GM18517 (cell line): ENCODE data around the gene TRIM43.
"Not testable (repeated sequence)": the region's sequence is repeated elsewhere in the genome, so short reads cannot be mapped to it uniquely, and the experiment has no call there.

Source experiments
- ATAC-seq: cut with Tn5 transposase; IDR thresholded peaks from one replicate; pipeline ENCODE4 v1.9.1; 2021; ENCODE audit warnings: mild to moderate bottlenecking, moderate library complexity; ENCODE audit not compliant: unreplicated experiment

TRIM43 gene

DNA sequence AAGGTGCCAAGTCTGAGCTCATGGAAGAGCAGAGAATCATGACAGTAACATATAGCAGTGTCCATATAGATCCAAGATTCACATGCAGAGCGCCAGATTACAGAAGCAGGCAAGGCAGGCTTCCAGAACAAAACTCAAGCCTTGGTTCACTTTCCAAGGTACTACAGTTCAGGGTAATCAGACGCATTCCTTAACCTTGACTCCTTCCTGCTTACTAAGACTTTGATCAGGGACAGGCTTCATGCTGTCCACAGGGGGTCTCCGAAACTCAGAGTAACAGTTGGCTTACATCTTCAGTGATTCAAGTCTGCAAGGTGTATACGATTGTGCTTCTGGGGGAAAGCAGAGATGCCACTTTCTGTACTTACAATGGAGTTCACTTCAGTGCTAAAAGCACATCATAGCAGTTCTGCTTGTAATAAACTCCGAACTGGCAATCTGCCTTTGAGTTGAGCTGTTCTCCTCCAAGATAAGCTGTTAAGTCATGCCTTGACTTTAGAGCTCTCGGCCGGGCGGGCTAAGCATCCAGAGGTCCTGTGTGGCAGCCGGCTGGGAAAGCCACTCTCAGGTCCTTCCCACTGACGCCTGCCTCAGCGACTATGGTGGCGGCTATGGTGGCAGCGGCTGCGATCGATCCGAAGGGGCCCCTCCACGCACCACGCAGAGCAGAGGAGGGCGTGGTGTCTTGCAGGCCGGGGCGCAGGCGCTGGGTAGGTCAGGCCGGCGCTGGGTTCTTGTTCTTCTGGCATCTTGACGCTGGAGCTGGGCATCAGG lies 48.9 kb downstream of the TRIM43 start:
- ATAC-seq = not testable (repeated sequence)

DNA sequence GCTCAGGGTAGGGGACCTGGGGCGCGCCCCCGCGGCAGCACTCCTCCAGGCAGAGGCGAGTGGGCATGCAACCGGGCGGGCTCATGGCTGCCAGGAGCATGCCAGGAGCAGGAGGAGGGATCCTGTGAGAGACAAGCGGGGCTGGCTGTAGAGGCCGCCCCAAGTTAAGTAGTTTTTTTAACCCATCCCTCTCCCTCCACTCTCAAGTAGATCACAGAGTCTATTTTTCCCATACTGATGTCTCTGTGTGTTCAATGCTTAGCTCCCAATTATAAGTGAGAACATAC lies 49.4 kb downstream of the TRIM43 start:
- not testable (repeated sequence) for ATAC-seq

DNA sequence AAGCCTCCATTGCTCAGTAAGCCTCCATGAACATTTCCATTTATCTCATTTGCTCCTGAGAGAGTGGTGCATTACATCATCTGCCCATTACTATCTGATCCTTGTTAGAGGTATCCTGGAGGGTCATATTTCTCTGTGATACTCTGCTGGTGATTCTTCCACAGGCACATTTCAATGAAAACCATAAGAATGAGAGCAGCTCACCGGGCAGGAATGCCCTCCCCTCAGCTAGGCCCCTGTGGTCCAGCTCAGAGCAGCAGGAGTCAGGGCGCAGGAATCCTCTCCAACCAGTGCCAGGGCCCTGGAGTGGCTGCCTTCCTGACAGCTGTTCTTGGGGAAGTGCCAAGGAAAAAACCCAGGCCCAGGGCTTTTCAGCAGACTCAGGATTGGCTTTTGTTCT lies 50.0 kb downstream of the TRIM43 start:
- ATAC-seq = not testable (repeated sequence)

DNA sequence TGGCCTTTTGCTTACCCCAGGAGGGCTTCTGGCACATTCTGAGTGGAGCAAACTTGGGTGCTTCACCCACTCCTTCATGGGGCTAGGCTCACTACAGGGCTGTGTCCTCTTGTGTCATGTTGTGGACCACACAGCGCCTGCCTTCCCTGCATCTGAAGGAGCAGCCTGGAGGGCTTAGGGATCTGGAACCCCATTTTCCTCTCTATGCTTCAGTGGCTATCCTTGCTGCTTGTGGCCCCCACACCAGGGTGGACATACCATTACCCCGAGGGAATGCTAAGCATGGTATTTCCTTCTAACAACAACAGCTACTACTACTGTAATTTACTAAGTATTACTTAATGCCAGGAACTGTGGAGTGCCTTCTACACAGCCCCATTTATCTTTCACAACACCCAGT lies 50.6 kb downstream of the TRIM43 start:
- not testable (repeated sequence) for ATAC-seq

DNA sequence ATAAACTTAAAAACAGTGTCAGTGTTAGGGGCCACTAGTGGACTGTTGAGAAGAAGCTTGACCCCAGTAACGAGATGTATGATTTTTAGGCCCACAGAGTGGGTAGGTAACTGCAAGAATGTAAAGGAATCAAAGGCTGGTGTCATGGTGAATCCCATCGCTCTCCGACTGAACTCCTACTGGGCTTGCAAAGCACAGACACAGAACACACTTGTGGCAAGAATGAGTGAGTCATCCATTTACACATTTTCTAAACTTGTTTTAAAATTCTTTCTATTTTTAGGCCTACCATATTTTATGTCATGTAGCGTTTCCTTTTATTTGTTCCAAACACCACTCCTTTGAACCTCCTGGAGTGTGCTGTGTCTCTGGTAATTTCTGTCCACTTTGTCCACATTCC lies 51.1 kb downstream of the TRIM43 start:
- not testable (repeated sequence) for ATAC-seq

DNA sequence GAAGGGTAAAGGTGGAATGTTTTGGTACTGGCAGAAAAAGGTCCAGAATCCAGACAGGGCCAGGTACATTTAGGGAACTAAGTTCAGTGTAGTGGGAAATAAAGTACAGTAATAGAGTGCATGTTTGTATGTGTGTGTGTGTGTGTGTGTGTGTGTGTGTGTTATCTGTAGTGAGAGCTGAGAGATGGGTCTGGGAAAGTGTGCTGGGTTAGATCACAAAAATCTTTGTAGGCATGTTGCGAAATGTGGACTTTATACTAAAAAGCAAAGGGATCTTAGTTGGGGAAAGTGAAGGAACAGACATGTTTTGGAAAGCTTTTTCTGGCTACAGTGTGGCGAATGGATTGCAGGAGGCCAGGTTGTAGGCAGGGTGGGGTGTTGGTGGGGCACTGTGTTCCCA lies 53.5 kb downstream of the TRIM43 start:
- not testable (repeated sequence) for ATAC-seq

DNA sequence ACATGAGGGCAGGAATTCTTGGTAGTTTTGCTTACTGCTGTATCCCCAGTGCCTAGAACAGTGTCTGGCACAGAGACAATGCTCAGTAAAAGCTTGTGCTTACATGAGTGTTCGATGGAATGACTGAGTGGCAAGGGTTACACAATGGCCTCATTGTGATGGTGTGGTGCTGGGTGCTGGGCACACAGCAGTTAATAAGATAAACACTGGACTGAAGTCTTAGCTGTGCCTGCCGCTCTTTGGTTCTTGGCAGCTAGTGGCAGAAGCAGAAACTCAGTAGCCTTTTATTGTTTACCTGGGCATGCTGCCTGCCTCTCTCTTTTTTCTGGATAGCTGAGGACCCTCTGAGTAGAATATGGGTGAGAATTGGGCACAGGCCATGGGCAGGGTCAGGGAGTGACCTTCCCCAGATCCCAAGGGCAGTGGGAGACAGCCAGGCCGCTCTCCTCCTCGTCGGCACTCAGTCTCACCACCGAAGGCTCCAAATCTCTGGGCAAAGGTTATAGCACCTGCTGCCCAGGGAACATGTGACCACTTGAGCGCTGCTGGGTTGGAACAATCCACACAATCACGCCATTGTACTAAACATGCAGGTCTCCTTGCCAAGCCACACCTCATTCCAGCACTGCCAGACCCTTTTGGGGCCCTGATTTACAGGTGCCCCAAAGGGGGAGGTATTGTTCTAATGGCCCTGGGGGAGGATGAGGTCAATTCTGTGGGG lies 54.6 kb downstream of the TRIM43 start:
- not testable (repeated sequence) for ATAC-seq

DNA sequence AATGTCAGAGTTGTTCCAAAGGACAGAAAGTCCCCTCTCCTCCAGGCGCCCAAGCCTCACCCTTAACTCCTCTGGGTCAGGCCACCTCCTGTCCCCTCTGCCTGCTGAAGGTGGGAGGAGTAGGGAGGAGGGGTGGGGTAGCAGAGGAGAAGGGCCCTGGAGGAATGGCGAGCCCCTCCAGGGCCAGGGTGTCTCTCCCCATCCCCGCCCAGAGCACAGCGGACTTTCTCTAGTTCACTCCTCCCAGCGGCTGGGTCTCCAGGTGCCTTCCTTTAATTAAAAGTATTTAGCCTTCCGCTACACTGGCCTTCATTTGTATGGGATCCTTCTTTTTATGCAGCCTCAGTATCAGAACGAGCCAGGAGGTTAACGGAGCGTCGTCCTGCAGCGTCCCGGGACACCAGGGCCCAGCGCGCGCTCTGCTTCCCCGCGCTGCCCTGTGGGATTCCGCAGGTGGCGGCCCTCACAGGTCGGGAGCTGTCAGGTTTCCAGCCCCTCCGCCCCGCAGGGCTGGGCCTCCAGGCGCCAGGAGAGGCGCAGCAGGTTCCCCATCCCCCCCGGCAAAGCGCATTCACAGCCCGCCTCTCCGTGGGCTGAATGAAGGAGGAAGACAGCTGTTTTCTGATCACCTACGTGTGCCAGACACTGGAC lies 57.2 kb downstream of the TRIM43 start:
- ATAC-seq = not testable (repeated sequence)
